Esophagus squamous epithelium (tissue), 4 donors: ENCODE measurements around the gene PTPRG.

Experiments used
- POLR2A ChIP-seq, 4 donors: fragments of 450-650 bp; IDR thresholded peaks; one replicate each; pipeline ENCODE4 v1.6.1; 2017; ENCODE audit warnings: antibody characterized with exemption in 4 of 4, mild to moderate bottlenecking in 4 of 4, moderate library complexity in 3 of 4
- TF ChIP-seq, protein P1 (sequence below), 6 experiments: fragments of 450-650 bp in 4 of 6; fragments of 200-600 bp in 2 of 6; sonication (generic) in 2 of 6; IDR thresholded peaks; one replicate each; pipeline ENCODE4 v1.5.1; 2016 to 2019; ENCODE audit warnings: antibody characterized with exemption in 6 of 6, mild to moderate bottlenecking in 4 of 6, moderate library complexity in 4 of 6

DNA sequence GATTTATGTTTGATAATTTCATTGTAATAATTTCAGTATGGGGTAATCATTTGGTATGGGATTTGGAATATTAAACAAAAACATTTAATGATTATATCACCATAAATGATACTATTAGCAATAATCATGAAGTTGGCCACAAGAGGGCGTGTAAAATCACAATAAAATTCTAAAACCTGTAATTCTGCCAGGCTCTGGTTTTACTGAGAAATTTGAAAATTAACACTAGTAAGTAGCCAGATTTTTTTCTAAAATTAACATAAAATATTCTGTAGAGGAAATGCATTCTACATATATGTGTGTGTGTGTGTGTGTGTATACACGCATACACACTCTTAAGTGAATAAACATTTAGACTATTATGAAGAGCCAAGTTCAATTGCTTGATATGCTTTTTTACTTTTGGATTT, 771.5 kb downstream of the PTPRG start:
- TF ChIP-seq, protein P1, sequence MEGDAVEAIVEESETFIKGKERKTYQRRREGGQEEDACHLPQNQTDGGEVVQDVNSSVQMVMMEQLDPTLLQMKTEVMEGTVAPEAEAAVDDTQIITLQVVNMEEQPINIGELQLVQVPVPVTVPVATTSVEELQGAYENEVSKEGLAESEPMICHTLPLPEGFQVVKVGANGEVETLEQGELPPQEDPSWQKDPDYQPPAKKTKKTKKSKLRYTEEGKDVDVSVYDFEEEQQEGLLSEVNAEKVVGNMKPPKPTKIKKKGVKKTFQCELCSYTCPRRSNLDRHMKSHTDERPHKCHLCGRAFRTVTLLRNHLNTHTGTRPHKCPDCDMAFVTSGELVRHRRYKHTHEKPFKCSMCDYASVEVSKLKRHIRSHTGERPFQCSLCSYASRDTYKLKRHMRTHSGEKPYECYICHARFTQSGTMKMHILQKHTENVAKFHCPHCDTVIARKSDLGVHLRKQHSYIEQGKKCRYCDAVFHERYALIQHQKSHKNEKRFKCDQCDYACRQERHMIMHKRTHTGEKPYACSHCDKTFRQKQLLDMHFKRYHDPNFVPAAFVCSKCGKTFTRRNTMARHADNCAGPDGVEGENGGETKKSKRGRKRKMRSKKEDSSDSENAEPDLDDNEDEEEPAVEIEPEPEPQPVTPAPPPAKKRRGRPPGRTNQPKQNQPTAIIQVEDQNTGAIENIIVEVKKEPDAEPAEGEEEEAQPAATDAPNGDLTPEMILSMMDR (IDR thresholded peaks at IDR 0.05), result peak; percentile 14 to 48 (median 40)
- TF ChIP-seq POLR2A (IDR thresholded peaks at IDR 0.05), result no peak
